Activated CD8-positive, alpha-beta memory T cell treated with anti-CD3 and anti-CD28 coated beads, Interleukin-2, amount 50 U/mL, for 1 hour (primary cell): ENCODE measurements around the gene GDF2.

ENCODE experiments used
- DNase-seq: peaks from one replicate; pipeline ENCODE4 v3.0.0-alpha.2; 2020; ENCODE audit errors: extremely low read depth

GDF2 gene

GRCh38 chr10:47351899-47352815 lies 29.9 kb downstream of the GDF2 start:
- no peak for DNase-seq

- no peak for DNase-seq
These were observed 31.1 kb downstream of the GDF2 start for GRCh38 chr10:47353351-47353750.

GRCh38 chr10:47354165-47354564 lies 31.9 kb downstream of the GDF2 start:
- no peak for DNase-seq

GRCh38 chr10:47354900-47355299 lies 32.6 kb downstream of the GDF2 start:
- no peak for DNase-seq

- no peak for DNase-seq
These were observed 34.5 kb downstream of the GDF2 start for GRCh38 chr10:47356708-47357107.

- no peak for DNase-seq
These were observed 34.9 kb downstream of the GDF2 start for GRCh38 chr10:47357131-47357582.

- DNase-seq, result no peak
These were observed 35.7 kb downstream of the GDF2 start for GRCh38 chr10:47357911-47358310.

- DNase-seq, result no peak
These were observed 36.2 kb downstream of the GDF2 start for GRCh38 chr10:47358457-47358856.

GRCh38 chr10:47359101-47359500 lies 36.8 kb downstream of the GDF2 start:
- no peak for DNase-seq

GRCh38 chr10:47359626-47360418 lies 37.6 kb downstream of the GDF2 start:
- DNase-seq, result no peak

- no peak for DNase-seq
These were observed 38.3 kb downstream of the GDF2 start for GRCh38 chr10:47360419-47361040.

- no peak for DNase-seq
These were observed 39.0 kb downstream of the GDF2 start for GRCh38 chr10:47361293-47361692.

- no peak for DNase-seq
These were observed 39.9 kb downstream of the GDF2 start for GRCh38 chr10:47362199-47362598.

- no peak for DNase-seq
These were observed 41.5 kb downstream of the GDF2 start for GRCh38 chr10:47363781-47364180.

- DNase-seq, result no peak
These were observed 42.1 kb downstream of the GDF2 start for GRCh38 chr10:47364366-47364765.

GRCh38 chr10:47364911-47365310 lies 42.7 kb downstream of the GDF2 start:
- no peak for DNase-seq

GRCh38 chr10:47365431-47366180 lies 43.4 kb downstream of the GDF2 start:
- no peak for DNase-seq

GRCh38 chr10:47366181-47366631 lies 44.0 kb downstream of the GDF2 start:
- no peak for DNase-seq

- DNase-seq, result no peak
These were observed 44.6 kb downstream of the GDF2 start for GRCh38 chr10:47366731-47367460.

- no peak for DNase-seq
These were observed 45.4 kb downstream of the GDF2 start for GRCh38 chr10:47367646-47368045.
